Measurements from ENCODE around the gene HES2. TPM values are rescaled to one million over a fixed set of nuclear protein-coding genes. Genes with fewer than 3 reads are reported as not detected.
"Not testable (repeated sequence)": the region's sequence is repeated elsewhere in the genome, so short reads cannot be mapped to it uniquely, and the experiment has no call there.

HES2 gene
- total RNA-seq (2014; rRNA removed; shearing (Covaris generic)) = not detected in 2 replicates

- no peak for DNase-seq (ENCODE audit: low spot score)
Measured at GRCh38 chr1:6419804-6420453, at the start of gene HES2. Gene HES2 (minus strand): TSS chr1:6419919. CDS start chr1:6419820, 99 bp downstream.

DNA sequence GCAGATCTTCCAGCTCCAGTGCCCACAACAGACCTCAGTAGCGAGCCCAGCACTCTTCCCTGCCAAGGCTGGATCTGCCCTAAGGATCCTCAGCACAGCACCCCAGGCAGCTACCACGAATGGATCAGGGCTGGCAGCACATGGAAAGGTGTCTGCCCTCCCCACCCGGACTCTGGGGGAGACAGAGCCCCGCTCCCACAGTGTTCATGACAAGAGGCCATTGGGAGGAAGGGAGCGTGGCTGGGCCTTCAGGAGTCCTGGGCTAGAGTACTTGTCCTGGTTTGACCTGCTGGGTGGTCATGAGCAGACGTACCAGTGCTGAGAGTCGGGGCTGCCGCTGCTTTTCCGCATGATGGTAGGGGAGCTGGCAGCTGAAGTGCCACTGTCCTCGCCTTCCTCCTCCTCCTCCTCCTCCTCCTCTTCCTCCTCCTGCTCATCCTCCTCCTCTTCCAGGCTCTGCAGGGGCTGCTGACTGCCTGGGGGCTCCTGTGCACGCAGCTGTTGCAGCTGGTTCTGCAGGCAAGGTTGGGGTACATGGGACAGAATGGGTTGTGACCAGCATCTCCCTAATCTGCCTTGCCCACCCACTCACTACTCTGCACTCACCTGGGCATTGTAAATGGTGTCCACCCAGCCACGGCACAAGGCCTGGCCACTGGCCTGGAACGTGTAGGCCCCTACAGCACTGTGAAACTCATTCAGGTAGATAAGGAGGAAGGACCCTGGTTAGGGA lies 49.2 kb upstream of the HES2 start:
- DNase-seq (ENCODE audit: low spot score) = no peak

DNA sequence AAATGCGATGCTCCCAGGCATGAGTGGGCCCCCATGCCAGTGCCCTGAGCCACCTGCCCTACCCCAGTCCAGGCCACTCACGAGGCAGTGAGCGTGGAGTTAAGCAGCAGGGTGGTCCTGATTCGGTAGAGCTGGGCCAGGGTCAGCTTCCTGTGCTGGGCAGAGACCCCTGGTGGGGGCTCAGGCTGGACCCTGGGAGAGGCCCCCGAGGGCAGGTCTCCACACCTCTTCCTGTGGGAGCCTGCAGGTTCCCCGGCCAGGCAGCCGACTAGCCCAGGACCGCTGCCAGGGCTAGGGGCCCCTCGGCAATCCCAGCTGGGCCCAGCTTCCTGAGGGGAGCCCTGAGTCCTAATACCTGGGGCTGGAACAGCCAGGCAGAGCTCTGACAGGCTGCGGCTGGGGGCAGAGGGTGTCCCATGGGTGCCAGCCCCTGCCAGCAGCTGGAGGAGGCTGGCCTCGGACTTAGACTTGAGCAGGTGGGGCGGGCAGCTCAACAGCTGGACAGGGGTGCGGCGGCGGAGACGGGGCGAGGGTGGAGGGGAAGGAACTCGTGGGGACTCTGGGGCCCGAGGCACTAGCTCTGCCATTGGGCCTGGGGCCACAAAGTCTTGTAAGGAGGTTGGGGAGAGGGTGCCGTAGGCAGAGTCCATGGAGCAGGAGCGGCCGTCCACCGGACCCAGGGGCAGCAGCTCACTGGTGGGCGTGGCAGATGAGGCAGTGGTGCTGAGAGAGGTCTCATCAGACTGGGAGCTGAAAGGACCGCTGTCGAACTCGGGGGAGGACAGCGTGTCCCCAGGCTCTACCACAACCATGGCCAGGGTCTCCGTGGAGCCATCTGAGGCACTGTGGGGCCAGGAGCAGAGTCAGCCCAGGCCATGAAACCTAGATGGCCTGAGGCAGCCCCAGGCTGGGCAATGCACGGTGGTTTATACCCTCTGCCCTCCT lies 48.3 kb upstream of the HES2 start:
- no peak for DNase-seq (ENCODE audit: low spot score)

DNA sequence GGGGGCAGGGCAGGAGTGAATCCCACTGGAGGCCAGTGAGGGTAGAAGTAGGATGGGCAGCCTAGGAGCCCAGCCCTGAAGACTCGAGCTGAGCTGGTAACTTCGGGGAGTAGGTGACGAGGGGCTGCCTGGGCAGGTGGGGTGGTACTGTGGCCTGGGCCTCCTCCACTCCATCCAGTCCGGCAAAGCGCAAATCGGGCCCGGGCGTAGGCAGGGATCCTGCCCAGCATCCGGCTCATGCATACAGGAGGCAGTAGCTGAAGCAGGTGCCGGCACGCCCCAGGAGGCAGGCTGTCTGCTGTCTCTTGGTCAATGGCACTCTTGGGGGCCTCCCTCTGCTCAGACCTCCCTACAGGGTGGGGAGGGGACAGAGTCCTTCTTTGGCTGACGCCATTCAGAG lies 47.5 kb upstream of the HES2 start:
- DNase-seq (ENCODE audit: low spot score) = no peak

DNA sequence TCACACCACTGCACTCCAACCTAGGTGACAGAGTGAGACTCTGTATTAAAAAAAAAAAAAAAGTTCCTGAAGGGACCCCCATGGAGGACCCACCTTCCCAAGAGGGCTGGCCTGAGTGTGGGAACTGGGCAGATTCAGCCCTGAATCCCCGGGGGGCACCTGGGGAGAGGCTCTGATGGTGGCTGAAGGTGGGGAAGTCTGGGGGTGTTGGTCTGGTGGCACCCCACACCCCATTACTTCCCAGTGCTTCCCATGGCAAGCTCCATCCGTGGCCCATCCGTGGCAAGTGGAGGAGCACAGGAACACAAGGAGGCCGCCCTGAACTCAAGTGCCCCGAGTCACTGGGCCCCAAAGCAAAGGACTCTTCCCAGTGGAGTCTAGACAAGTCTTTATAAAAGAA lies 47.0 kb upstream of the HES2 start:
- no peak for DNase-seq (ENCODE audit: low spot score)

- no peak for DNase-seq (ENCODE audit: low spot score)
Measured at GRCh38 chr1:6466023-6466422, 46.3 kb upstream of the HES2 start, which contains the start of gene TNFRSF25. Gene TNFRSF25 (minus strand): TSS chr1:6466173. CDS start chr1:6466107, 66 bp downstream.

- no peak for DNase-seq (ENCODE audit: low spot score)
Measured at GRCh38 chr1:6465461-6466005, 45.8 kb upstream of the HES2 start.

DNA sequence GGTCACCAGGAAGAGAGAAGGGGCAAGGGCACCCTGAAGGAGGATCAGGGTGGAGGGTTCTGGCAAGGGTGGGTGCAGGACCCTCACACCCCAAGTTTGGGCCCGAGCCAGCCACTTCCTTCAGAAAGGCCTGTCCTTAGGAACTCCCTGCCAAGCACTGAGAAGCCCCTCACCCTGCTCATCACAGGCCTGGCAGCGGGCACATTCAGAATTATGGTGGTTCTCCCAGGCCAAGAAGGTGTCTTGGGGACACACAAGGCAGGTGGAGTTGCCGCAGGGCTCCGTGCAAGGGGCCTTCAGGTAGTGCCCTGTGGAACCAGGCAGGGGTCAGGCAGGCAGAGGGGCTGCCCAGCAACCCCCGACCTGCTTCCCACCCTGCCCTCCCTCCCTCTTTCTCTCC lies 45.2 kb upstream of the HES2 start:
- DNase-seq (ENCODE audit: low spot score) = no peak

- no peak for DNase-seq (ENCODE audit: low spot score)
Measured at GRCh38 chr1:6464514-6464836, 44.8 kb upstream of the HES2 start.

DNA sequence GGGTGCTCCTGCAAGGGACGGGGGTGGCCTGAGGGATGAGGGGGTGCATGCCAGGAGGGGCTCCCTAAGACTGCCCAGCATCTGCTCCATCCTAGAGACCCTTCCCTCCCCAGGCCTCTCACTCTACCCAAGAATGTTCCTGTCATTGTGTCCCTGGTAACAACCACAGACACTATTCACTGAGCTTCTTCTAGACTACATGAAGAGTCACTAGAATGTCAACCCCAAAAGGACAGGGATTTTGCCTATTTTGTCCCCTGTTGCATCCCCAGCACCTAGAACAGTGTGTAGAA lies 43.3 kb upstream of the HES2 start:
- DNase-seq (ENCODE audit: low spot score) = no peak

DNA sequence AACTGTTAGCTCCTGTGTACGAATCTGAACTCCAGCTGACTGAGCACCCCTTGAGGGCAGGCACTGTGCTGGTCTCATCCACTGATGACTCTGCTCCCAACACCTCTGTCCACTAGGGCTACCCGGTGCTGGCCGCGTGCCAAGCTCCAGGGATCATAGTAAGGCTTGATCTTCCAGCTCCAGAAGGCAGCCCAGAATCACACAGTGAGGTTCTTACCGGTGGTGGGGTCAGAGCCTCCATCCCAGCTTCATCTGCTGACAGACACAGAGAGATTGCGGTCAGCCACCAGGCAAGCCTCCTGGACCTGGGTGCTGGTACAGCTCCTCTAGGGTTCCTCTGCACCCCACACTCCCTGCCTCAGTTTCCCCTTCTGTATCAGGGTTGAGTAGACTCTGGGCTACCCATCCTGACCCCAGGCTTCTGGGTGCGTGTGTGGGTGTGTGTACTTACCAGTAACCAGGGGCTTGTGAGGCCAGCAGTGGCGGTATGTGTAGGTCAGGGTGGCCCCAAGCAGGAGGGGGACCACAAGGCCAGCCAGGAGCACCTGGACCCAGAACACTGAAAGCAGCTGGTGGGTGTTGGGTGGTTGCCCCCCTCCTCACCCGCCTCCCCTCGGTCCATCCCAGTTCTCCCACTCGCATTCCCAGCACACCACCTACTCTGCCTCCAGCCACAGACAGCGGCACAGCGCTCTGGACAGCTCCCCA lies 42.8 kb upstream of the HES2 start:
- no peak for DNase-seq (ENCODE audit: low spot score)

GRCh38 chr1:6461538-6462411 lies 42.1 kb upstream of the HES2 start:
- no peak for DNase-seq (ENCODE audit: low spot score)

DNA sequence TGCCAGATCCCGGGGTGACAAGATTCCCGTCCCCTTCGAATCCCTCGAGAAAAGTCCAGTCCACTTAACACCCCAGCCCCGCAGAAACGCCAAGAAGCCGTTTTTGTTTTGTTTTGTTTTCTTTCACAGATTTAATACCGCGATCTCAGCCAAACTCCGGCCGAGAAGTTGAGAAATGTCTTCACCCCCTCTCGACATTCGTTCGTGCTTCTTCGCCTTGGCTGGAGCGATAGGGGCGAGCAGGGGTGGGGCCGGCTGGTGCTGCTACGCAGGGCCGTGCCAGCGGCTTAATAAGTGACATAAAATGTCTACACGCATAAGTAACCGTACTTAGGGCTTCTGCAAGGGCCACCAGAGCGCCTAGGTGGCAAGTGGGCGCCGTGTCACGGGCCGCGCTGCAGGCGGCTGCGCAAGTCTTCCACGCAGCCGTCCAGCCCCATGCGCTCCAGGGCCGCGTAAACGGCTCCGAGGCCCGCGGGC lies 41.4 kb upstream of the HES2 start:
- no peak for DNase-seq (ENCODE audit: low spot score)

DNA sequence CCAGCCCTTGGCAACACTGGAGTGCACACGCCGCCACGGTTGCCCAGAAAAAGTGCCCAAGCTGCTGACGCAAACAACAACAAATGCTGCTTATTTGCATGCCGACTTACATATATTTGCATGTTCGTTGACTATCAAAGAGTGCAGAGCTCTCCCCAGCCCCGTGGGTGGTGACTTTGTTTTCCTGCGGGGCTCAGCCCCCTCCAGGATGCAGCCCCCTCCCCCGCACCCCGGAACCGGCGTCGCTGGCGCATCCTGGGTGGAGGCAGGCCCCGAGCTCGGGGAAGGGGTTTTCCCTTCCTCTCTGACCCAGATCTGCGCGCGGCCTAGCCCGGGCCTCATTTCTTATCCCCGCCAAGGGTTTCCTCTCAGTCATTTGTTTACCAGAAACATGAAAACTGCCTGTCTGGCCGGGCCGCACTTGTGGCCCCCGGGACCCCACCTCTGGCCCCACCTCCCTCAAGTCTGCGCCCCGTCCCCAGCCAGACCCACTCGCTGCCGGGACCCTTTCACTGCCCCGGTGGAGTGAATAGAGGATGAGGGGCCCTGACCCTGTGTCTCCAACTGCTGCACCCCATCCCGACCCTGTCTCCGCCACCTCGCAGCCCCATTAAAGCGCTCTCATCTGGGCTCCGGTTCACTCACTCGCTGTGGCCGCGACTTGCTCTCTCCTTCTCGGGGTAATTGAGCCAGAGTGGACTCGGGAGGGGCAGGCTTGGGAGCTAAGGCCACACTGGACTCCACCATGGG lies 40.8 kb upstream of the HES2 start:
- DNase-seq (ENCODE audit: low spot score) = no peak

DNA sequence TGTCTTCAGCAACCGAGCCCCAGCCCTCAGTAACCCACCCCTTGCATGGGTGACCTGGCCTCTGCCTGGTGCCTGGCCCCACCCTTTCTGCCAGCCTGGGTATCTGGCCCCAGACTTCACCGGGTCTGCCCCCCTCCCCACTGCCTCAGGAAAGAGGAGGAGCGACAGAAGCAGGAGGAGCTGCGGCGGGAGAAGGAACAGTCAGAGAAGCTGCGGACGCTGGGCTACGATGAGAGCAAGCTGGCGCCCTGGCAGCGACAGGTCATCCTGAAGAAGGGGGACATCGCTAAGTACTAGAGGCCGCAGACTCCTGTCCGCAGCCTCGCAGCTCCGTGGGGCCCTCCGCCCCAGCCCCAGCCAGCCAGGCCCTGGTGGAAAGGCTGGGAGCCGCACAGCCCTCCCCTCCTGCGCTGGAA lies 40.1 kb upstream of the HES2 start:
- no peak for DNase-seq (ENCODE audit: low spot score)

DNA sequence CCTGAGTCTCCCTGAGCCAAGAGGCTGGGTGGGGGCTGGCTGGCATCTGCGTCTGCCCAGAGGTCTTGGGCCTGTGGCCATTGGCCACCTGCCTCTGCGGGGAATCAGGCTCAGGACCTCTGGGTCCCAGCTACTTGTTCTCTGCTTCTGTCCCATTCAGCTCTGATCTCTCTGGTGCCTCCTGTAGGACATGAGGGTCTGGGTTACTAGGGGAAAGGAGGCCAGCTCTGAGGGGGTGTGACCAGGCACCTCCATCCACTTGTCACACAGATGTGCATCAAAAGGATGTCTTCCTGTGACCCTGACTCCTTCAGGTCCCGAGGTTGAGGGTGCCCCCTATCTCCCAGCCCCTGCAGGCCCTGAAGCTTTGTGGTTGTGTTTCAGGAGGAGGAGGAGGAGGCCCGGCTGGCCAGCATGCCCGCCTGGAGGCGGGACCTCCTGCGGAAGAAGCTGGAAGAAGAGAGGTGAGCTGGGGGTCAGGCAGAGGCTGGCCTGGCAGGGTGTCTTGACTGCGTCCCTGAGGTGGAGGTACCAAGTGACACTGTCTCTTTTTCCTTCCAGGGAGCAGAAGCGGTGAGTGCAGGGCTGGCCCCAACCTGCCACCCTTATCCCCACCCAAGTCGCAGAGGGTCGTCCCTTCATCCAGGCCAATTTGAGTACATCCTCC lies 37.2 kb upstream of the HES2 start:
- no peak for DNase-seq (ENCODE audit: low spot score)

DNA sequence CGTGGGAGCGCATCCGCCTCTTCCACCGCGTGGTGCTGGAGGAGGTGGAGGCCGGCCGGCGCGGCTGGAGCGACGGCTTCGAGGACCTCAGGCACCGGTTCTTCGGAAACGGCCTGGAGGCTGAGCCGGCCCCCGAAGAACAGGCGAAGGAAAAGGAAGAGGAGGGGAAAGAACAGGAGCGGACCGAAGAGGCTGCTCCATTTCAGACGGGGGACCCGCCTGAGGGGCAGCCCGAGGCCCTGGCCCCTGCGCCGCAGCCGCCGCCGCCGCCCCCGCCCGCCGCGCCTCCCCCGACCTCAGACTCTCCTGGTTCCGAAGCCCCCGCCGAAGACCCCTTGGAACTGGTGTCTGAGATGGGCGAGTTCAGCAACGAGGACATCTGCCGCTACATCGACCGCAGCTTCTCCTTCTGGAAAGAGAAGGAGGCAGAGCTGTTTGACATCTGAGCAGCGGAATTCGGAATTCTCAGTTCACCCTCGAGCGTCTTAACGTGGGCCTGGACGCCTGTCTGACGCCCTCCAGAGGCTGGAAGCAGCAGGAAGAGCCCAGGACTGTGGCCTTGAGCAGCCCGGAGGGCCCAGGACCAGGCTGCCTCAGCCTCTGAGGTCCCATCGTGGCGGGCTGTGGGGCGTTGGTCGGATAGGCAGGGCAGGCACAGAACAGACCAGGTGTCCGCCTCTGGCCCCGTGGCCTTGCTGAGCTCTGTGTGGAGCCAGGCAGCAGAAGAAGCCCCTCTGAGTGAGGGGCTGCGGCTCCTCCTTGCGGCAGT lies 36.2 kb upstream of the HES2 start:
- not testable (repeated sequence) for DNase-seq (ENCODE audit: low spot score)
